HG03280 (cell line): ENCODE data around the gene TRIM63.

Experiments used
- ATAC-seq: cut with Tn5 transposase; IDR thresholded peaks from one replicate; pipeline ENCODE4 v1.9.1; 2021; ENCODE audit warnings: mild to moderate bottlenecking, moderate library complexity; ENCODE audit not compliant: unreplicated experiment

The TRIM63 gene

DNA sequence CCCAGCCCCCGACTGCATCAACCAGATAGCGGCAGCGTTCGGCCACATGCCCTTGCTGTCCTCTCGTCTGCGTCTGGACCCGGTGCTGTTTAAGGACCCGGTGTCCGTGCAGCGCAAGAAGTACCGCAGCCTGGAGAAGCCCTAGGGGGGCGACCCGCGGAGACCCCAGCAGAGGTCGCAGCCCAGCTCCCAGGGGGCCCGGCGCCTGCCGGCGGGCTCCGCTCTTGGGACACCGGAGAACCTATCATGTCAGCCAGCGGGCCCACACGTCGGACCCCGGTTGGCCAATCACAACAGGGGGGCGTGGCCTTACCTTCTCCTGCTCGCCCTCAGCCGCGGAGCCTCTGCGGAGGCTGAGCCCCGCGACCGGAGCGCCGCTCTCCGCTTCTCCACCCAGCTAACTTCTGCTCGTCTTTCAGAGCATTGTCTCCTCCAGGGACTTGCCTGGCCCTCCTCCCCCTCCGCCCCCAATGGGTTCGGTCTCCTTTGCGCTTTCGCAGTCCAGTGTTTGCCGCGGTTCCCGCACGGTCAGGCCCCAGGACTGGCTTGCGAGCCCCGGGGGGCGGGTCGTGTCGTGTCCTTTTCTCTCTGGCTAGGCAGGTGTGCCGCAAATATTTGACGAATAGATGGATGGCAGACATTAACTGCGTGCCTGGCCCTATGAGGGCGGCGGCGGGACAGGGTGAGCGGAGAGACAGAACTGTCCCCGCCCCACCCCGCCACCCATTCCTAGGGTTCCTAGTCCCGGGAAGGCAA, 32.0 kb downstream of the TRIM63 start:
- ATAC-seq: peak; percentile 91

- ATAC-seq: no peak
These were observed 32.8 kb downstream of the TRIM63 start for GRCh38 chr1:26034504-26035202.

DNA sequence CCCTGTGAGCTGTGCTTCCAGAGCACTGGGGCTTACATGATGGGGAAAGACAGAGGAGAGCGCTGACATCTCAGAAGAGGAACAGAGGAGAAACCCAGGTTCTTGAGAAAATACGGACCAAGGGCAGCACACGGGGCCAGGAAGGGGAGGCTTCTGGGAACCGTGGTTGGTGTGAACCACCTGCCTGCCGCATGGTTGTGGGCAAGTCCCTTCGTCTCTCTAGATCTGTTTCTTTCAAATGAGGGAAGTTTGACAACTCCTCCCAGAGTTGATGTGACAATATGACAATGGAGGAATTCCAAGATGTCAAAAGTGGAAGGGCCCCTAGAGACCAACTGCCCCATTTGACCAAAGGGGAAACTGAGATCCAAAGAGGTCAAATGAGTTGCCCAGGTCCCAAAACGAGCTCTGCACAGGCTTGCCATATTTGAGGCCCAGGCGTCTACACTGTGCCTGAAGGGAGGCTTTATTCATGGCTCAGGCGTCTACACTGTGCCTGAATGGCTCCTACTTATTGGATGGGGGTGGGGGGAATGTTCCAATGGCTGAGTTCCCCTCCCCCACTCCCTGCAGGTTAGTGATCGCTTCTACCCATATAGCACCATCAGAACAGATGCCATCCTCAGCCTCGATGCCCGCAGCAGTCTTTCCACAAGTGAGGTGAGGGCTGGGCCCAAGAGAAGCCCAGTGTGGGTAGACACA, 34.6 kb downstream of the TRIM63 start:
- ATAC-seq: no peak

DNA sequence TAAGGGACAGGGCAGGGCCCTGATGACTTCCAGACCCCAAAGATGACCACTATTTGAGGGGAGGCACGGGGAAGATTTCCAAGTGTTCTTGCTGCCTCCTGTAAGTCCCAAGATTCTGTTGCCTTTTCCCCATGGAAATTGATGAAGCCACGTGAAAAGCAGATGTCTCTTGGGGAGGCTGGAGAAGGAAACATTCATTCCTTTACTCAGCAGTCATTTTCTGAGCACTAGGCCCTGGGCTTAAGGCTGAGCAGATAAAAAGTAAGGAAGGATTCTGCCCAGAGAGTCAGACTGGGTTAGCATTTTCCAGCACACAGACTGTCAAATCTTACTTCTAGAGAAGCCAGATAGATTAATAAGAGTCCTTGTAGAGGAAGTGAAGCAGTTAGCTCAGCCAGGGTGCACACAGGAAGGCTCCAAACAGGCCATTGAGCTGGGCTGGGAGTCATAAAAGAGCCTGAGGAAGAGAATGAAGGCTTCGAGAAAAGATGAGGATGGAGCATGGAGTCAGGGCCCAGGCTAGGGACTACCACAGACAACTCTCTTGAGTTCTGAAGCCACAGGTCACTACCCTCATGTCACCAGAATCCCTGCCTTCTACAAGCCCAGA, 35.7 kb downstream of the TRIM63 start:
- no peak for ATAC-seq

DNA sequence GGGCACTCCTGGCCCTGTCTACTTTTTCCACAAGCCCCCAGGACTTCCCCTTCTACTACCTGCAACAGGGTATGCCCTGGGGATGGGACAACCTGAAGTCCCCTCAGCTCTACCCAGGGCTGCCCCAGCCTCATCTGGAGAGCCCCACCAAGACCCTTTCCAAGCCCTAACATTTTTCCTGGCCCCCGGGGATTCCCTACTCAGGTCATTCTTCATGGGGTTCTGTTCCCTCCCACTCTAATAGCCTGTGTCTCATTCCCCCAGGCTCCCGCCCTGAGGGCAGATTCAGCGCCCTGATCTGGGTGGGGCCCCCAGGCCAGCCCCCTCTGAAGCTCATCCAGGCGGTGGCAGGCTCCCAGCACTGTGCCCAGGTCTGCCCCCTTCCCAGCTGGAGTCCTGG, 36.2 kb downstream of the TRIM63 start:
- ATAC-seq: no peak

DNA sequence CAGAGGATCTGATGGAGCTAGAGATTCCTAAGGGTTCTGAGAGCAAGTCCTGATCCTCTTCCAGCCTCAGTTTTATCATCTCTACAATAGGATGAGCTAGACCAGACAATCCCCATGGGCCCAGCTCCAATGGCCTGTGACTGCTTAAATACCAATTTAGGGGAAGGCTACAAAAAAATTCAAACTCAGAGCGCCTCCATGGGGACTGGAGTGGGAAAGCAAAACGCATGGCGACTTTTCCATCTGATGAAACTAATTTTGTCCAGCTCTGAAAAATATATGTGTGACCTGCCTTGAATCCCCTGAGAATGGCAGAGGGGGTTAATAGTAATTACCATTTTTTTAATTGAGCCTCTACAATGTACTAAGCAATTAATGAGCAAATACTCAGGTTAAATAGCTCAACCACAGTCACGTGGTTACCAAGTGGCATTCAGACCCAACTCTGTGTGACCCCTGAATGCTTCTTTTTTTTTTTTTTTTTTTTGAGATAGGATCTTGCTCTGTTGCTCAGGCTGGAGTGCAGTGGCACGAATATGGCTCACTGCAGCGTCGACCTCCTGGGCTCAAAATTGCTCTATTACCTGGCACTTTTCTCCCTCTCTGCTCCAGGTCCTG, 37.5 kb downstream of the TRIM63 start:
- ATAC-seq: no peak

GRCh38 chr1:26029054-26029863, 38.2 kb downstream of the TRIM63 start:
- no peak for ATAC-seq

DNA sequence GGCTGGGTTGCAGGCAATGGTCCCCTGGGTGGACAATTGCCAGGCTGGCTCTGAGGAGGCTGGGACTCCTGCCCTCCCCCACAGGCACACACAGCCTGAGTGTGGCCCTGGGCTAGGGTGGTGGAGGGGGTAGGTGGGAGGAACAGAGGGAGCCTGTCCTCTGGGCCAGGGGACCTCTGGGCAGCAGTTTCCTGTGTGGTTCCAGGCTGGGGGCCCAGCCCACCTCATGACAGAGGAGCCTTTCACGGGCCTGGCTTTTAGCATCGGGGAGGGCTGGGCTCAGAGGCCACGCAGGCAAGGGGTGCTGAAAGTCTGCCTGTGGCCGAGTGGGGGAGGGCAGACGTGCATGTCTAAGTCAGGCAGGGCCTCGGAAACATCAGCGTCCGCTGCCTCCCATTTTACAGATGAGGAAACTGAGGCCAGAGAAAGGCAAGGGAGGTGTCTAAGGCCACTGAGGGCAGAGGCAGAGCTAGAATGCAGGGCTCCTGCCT, 38.9 kb downstream of the TRIM63 start:
- no peak for ATAC-seq

DNA sequence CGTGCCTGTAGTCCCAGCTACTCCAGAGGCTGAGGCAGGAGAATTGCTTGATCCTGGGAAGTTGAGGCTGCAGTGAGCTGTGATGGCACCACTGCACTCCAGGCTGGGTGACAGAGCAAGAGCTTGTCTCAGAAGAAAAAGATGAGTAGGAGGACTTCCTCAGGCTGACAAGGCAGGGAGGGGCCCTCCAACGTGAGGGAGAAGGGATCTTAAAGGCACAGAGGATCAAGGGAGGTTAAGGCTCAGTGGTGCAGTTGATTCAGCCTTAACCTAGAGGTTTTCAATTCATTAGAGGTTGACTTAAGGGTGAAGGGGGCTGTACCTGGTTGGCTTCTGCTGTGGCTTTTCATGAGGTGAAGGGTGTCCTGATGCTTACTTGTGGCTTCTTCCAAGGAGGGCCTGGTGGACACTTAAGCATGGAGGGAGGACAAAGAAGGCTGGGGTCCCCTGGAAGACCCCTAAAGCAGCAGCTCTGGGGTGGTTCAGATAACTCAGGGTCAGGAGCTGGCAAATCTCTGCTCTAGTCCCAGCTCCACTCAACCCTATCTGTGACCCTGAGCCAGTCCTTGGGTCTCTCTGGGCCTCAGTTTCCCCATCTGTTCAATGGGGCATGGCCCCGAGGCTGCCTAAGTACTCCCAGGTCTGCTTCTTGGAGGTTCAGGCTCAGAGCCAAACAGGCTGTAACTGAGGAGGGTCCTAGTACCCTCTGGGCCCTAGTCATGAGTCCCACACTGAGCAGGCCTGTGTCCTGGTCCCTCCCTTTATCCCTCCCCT, 39.5 kb downstream of the TRIM63 start:
- no peak for ATAC-seq

- ATAC-seq: no peak
These were observed 41.9 kb downstream of the TRIM63 start for GRCh38 chr1:26025517-26025916.

- ATAC-seq: no peak
These were observed 42.4 kb downstream of the TRIM63 start for GRCh38 chr1:26025060-26025459.

- no peak for ATAC-seq
These were observed 43.6 kb downstream of the TRIM63 start for GRCh38 chr1:26023826-26024225.

DNA sequence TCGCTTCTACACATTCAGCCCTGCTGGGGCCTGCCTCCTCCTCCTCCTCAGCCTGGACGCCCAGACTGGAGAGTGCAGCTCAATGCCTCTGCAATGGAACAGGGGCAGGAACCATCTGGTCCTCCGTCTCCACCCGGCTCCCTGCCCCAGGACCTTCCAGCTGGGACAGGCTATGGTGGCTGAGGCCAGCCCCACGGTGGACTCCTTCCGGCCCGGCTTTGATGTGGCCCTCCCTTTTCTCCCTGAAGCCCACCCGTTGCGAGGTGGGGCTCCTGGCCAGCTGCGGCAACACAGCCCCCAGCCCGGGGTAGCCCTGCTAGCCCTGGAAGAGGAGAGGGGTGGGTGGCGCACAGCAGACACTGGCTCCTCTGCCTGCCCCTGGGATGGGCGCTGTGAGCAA, 44.4 kb downstream of the TRIM63 start:
- no peak for ATAC-seq

DNA sequence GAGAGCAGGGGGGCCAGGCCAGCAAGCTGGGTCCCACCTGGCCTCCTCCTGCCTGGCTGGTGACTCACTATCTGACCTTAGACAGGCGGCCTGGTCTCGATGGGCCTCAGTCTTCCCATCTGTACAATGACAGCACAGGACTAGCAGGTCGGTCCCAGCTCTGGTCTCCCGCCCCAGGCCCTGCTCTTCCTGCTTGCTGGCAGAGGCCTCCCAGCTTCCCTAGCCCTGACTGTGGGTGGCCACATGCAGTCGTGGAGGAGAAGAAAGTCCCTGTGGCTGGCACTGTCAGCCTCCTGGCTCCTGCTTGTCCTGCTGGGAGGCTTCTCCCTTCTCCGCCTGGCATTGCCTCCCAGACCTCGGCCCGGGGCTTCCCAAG, 45.0 kb downstream of the TRIM63 start:
- no peak for ATAC-seq

GRCh38 chr1:26021647-26022403, 45.6 kb downstream of the TRIM63 start, which contains the start of gene EXTL1:
Gene EXTL1 (plus strand): TSS chr1:26021775. CDS start chr1:26022647, 872 bp downstream.
- ATAC-seq: no peak

- no peak for ATAC-seq
These were observed 46.3 kb downstream of the TRIM63 start for GRCh38 chr1:26020941-26021646.

DNA sequence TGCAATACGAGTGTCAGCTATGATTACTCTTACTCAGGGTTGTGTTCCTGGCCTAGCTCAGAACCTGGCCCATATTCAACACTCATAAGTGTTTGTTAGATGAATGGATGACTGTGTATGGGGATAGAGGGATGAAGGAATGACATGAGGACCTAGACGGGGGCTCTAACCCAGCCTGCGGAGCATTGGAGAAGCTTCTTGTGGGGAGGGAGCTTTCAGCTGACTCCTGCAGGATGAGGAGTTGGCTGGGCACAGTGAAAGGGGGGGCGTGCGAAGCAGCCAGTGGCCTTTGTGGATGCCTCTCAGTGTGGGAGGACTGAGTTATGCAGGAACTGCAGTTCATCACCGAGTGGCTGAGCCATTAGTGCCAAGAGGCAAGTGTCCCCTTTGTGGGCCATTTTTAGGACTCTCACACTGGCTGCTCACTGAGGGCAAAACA, 47.1 kb downstream of the TRIM63 start:
- no peak for ATAC-seq
